Fibroblast of skin of right biceps (primary cell): ENCODE measurements around the gene IL17B.

ENCODE experiments used
- DNase-seq: peaks from one replicate; pipeline ENCODE4 v3.0.0-alpha.2; 2013

Gene IL17B

DNA sequence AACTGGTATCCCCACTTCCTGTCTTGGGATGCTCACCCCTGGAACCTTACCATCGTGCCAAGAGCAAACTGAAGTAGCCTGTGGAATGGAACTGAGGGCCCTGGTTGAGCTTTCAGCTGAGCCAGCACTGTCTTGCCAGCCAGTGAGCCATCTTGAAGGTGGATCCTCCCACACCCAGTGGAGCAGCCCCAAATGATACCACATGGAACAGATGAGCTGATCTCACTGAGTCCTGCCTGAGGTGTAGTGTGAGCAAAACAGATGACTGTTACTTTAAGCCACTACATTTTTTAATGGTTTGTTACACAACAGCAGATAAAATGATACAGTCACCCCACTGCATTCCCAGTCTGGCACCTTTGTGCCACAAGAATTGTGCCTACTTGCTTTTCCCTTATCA lies 23.4 kb downstream of the IL17B start:
- DNase-seq = no peak

DNA sequence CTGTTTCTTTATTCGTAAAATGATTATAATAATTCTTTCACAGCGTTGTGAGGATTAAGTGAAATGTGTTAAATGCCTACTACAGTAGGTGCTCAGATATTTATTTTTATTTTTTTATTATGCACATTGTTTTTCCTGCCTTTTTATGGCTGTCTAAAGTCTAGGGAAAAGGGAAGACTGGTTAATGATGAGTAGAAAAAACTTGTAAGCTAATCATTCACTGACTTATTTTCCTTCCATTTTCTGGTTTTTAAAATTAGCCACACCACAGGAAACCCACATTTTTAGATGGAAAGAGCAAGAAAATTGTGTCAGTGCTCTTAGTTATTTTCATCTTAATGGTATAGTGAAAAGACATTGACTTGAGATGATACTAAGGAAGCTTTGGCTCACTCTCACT lies 25.2 kb downstream of the IL17B start:
- no peak for DNase-seq

DNA sequence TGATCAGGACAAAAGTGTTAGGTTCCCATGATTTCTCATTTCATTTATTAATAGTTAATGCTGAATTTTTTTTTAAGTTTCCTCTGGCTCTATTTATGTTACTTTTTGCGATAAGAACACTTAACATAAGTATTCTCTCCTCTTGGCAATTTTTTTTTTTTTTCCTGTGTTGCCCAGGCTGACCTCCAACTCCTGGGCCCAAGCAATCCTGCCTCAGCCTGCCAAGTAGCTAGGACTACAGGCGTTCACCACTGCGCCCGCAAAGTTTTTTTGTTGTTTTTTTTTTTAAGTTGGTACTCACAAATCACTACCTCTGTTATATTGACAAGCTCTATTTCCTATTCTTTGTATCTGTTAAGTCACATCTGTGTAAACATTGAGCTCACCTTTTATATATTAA lies 26.9 kb downstream of the IL17B start:
- no peak for DNase-seq

DNA sequence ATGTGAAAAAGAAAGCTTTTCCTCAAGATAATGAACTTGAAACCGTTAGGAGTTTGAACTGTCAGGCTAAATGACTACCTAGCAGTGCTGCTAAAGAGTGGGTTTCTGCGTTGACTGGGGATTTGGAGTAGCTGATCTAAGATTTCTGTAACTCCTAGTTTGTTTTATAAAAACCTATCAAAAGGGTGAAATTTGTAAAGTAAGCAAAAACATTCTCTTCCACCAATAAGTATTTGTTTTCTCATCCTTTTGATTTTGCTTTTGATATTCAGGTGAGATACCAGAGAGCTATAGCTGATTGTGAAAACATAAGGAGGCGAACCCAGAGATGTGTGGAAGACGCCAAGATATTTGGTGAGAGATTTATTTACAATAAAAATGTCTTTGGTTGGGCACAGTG lies 29.7 kb downstream of the IL17B start:
- DNase-seq = no peak

DNA sequence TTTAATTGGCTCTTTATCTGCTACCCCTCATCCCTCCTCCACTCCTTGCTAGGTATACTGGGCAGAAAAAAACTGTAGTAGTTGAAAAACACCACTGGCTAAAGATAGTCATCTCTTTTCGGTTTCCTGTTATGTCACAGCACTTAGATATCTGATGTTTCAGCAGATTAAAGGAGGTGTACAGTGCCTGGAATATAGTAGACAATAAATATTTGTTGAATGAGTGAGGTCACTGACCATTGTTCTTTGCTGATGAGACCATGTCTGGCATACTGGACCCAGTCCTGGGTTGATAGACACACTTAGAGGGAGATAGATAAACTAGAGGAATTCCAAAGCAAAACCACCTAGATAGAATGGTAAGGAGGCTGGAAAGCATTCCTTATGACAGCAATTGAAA lies 30.6 kb downstream of the IL17B start:
- DNase-seq = no peak

DNA sequence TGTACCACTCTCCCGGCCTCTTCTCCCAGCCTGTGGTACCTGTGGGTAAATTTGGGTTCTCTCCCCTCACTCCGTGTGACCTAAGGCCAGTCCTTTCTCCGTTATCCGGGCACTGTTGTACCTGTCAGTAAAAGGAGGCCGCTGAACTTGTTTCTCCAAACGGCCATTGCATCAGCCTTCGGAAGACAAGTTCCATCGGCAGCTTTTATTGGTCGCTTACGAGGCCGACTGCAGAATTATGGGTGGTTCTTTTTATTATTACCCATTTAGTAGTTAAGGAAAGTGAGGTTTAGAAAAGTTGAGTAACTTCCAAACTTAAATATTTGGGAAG lies 33.2 kb downstream of the IL17B start:
- DNase-seq = peak; percentile 46

DNA sequence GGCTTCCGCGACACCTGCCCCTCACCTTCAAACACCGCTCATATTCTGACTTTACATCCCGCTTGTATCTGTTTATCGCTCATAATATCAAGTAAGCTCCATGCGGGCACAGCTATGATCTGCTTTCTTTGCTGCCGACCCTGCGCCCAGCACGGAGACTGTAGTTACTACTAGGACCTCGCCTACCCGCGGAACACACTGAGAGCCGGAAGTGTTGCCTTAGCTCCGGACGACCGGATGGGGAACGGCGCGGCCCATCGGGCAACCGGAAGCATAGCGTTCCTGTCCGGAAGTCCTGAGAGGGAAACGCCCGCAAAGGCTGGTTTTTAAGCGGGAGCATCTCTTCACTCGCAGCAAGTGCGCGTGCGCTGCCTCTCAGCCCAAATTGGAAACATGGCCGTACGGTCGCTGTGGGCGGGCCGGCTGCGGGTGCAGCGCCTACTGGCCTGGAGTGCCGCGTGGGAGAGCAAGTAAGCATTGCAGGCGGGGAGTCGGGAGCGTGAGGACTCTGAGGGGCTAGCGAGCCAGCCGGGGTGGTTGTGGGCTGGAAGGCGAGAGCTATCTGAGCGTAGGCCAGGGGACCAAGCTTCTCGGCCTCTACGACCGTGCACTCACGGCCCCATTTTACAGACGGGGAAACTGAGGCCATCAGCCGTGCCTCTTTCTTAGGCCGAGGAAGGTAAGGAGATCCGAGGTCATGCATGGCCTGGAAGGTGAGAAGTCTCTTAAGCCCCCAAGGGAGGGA lies 33.8 kb downstream of the IL17B start, which contains the start of gene GRPEL2:
Gene GRPEL2 (plus strand): TSS at position 353 of the 745 bp plus-strand sequence. CDS start 41 bp downstream, at position 394.
- peak; percentile 97 for DNase-seq

DNA sequence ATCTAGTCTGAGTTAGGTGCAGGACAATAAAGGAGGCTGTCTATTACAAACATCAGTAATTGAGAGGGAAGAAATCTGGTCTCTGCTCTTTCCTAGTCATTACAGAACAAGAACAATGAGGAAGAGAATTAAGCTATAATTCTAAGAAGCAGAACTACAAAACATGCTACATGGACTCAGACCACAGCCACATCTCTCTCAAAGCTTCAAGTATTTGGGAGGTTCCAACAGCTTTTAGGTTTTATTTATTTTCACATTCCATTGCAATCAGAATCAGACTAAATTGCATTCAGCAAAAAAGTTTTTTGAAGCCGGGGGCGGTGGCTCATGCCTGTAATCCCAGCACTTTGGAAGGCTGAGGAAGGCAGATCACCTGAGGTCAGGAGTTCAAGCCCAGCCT lies 34.9 kb downstream of the IL17B start:
- DNase-seq = no peak

DNA sequence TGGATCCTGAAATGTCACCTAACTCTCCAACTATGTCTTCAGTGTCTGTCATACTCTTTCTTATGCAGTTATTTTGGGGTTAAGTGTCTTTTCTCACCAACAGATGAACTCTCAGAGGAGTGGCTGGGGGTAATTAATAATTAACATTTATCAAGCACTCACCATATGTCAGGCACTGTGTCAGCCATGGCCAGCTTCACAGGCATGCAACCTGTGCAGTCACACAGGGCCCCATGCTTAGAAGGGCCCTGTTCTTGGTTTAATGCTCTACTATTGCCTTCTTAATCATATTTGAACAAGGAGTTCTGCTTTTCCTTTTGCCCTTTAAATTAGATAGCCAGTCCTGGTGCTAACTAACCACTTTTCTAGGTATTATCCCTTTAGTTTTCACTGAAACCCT lies 37.2 kb downstream of the IL17B start:
- no peak for DNase-seq

DNA sequence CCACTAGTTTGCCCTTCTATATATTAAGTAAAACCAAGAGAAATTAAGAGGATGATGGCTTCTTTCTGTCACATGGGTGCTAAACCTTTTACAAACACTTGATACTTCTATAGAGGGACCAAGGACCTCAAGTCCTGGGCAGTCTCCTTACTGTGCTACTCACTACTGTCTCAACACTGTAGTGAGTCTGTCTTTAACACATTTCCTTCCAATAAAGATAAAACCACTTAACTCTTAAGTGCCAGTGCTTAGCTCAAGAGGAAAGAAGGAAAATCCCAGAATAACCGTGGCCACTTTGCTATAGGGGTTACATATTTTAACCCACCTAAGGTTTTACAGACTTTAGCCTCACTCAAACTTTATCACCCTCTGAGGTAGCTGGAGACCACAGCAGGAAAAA lies 38.2 kb downstream of the IL17B start:
- DNase-seq = no peak

DNA sequence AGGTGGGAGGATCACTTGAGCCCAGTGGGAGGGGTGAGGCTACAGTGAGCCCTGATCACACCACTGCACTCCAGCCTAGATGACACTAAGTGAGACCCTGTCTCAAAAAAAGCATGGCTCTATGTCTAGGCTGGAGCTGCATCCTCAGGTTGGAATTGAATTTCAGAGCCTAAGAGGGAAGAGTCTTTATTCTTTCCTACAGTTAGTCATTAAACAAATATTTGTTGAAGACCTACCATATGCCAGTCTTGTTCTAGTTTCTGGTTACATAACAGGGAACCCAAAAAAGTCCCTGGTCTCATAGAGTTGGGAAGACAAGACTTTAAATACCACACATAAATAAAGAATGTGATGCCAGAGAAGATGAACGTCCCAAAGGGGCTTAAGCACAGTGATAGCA lies 40.7 kb downstream of the IL17B start:
- DNase-seq = no peak

DNA sequence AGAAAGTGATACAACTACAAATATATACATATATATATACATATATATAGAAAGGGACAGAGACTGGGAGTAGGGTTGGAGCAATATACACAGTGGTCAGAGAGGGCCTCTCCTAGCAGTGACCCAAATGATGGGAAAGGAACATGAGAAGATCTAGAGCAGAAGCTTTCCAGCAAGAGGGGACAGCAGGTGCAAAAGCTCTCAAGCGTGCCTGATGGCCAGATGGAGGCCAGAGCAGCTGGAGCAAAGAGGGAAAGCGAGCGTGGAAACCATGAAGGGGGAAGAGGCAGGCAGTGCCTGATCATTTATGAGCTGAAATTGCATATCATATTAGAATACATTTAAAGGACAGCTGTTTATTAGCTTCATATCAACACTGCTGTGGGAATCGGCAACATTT lies 41.4 kb downstream of the IL17B start:
- no peak for DNase-seq

DNA sequence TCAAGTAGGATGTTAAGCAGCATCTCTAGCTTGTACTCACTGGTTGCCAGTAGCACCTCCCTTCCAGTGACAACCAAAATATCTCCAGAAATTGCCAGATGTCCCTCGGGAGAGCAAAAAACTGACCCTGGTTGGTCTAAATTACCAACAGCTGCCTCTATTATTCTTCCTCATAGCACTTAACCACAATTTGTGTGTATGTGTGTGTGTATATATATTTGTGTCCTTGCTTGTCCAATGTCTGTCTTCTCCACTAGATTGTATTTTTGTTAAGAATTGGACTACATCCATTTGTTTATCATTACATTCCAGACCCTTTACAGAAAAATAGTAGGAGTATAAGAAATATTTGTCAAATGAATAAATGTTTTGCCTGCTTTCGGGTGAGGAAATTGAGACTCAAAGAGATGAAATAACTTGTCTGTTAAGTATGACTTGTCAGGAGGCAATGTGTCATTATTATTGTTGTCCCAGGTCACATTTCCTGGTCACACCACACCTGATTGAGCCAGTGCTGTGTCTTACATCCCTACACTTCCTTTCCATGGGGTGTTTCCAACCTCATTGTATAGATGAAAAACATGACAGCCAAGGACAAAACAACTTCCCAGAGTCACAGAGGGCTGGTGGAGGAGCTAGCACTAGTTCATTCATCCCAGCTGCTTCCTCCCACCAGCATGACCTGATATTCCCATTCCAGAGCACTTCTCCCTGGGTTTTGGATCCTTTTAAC lies 45.2 kb downstream of the IL17B start:
- peak; percentile 20 for DNase-seq

DNA sequence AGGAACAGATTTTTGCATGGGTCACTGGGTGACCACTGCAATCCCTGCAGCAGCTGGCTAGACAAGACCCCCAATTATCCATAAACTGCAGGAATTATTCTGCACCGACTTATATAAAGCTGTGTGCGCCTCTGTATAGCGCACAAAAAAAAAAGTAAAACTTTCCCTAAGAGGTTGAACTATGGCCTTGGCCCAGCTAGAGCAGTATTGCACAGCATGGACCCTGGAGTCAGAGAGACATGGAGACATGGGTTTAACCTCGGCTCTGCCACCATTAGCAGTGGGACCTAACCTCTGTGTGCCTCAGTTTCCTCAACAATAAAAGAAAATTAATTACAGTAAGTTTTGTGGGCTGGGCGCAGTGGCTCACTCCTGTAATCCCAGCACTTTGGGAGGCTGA lies 50.9 kb downstream of the IL17B start:
- no peak for DNase-seq

DNA sequence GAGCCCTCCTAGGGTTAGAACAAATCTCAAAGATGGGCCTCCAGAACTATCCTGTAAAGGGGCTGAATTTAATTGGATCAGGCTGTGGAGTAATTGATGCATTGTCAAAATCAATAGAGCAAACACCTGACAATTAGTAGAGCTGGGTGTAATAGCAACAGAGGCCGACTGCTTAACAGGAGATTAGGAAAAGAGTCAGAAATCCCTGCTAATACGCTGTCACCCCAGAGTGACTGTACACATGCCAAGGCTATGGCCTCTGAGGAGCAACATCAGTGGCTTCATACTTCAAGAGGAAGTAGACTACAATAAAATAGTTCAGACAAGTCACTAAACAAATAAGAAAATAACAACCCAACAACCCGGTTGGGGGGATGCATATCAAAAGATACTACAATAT lies 52.5 kb downstream of the IL17B start:
- no peak for DNase-seq

DNA sequence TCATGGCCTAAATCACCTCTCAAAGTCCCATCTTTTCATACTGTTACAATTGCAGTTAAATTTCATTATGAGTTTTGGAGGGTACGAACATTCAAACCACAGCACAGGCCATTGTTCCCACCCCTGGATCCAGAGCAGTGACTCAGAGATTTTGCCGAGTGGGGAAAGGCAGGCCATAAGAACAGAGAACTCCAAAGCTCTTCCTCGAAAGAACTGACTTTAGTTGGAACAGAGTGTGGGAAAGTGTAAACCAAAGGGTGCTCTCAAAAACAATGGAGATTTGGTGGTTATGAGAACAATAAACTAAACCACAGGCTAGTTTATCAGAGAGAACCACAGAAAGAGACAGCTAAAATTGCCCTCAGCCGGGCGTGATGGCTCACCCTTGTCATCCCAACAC lies 53.2 kb downstream of the IL17B start:
- DNase-seq = no peak

DNA sequence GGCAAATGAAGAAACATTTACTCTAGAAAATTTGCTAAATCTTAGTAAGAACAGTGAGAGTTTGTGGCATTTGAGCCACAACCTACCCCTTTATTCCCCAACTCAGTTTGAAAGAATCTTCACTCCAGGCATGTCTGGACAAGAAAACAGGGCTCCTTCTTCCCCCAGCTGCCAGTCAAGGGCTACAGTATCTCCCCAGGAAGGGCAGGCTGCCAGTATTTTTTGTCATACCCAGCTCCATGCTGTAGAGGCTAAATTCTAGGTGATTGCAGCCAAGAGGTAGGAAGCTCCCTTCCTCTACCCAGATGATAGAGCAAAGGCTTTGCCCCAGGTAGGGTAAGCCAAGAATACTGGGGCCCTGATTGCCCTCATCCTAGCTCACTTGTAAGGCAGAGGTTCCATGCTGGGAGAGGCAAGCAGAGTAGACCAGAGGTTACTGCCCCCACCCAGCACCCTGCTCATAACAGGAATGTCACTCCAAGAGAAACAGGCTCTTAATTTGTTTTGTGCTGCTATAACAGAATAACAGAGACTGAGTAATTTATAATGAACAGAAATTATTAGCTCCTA lies 53.8 kb downstream of the IL17B start:
- no peak for DNase-seq

DNA sequence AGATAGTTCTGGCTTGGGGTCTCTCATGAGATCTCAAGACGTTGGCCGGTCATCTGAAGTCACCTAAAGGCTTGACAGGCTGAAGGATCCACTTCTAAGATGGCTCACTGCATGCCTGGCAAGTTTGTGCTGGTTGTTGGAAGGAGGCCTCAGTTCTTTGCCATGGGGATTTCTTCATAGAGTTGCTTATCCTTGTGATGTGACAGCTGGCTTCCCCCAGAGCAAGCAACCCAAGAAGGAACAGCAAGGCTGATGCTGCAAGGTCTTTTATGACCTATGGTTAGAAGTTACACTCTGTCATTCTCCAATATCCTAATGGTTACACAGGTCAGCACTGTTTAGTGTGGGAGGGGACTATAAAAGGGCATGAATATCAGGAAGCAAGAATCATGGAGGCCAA lies 54.5 kb downstream of the IL17B start:
- no peak for DNase-seq
